Lung (tissue), 12 donors: ENCODE data around the gene NCOA7. TPM values are rescaled to one million over a fixed set of nuclear protein-coding genes. Genes with fewer than 3 reads are reported as not detected.

Experiments used
- ATAC-seq: fragments of 200-7000 bp; cut with Tn5 transposase; one replicate; pipeline ENCODE4 v1.9.1; 2020; ENCODE audit warnings: moderate number of reproducible peaks; ENCODE audit not compliant: insufficient read depth, low FRiP score
- DNase-seq, 3 donors: peaks; one replicate each; pipeline ENCODE4 v3.0.0-alpha.2; 2013 to 2017
- H3K27ac ChIP-seq, 2 donors: one replicate each; pipeline ENCODE4 v1.5.1; 2013; ENCODE audit warnings: mild to moderate bottlenecking in 2 of 2, moderate library complexity in 2 of 2, control low read depth in 1 of 2, inconsistent platforms in 1 of 2, low read depth in 1 of 2, low read length in 1 of 2
- H3K27me3 ChIP-seq, 3 donors: one replicate each; pipeline ENCODE4 v1.5.1; 2013; ENCODE audit warnings: low read length in 2 of 3; ENCODE audit not compliant: control insufficient read depth in 3 of 3, insufficient read depth in 3 of 3
- H3K36me3 ChIP-seq, 4 donors: one replicate each; pipeline ENCODE4 v1.5.1; 2013; ENCODE audit warnings: low read length in 4 of 4, mild to moderate bottlenecking in 1 of 4, moderate library complexity in 1 of 4; ENCODE audit not compliant: control insufficient read depth in 4 of 4, insufficient read depth in 4 of 4
- H3K4me1 ChIP-seq, 5 donors: one replicate each; pipeline ENCODE4 v1.5.1; 2013; ENCODE audit warnings: low read length in 5 of 5, mild to moderate bottlenecking in 2 of 5, moderate library complexity in 1 of 5; ENCODE audit not compliant: control insufficient read depth in 5 of 5, insufficient read depth in 5 of 5
- H3K4me3 ChIP-seq: one replicate; pipeline ENCODE4 v1.5.1; 2013; ENCODE audit warnings: mild to moderate bottlenecking, control low read depth, moderate library complexity
- H3K9ac ChIP-seq, 2 donors: one replicate each; pipeline ENCODE4 v1.5.1; 2013; ENCODE audit warnings: low read length in 2 of 2, control low read depth in 1 of 2; ENCODE audit not compliant: insufficient read depth in 1 of 2
- H3K9me3 ChIP-seq, 4 donors: one replicate each; pipeline ENCODE4 v1.5.1; 2013; ENCODE audit warnings: low read length in 3 of 4, mild to moderate bottlenecking in 1 of 4, moderate library complexity in 1 of 4; ENCODE audit not compliant: control insufficient read depth in 4 of 4, insufficient read depth in 3 of 4
- WGBS, 2 donors: extraction: QIAGEN DNeasy Blood & Tissue Kit; methylation state at CpG; one replicate each; pipeline ENCODE4 v1.1.7; 2013; 5-methylcytosine and 5-hydroxymethylcytosine counted together
- polyA plus RNA-seq, 2 donors: library from polyadenylated mRNA; stranded (reverse); fragments of 200-250 nt; gene quantifications; one replicate each; pipeline ENCODE4 v1.2.1, GENCODE V29; 2013
- total RNA-seq, 2 donors: library from RNA; depleted of rRNA in 1 of 2; stranded (reverse); fragments of >200 nt in 1 of 2; gene quantifications; one replicate each; pipeline ENCODE4 v1.2.1, GENCODE V29; 2014 to 2021
- TF ChIP-seq, protein P1 (sequence below): IDR thresholded peaks from 2 replicates; pipeline ENCODE4 v1.5.1; 2012; ENCODE audit warnings: mild to moderate bottlenecking; ENCODE audit errors: control extremely low read depth, extremely low read depth
- donor health status: control.
- donor health status: control.
- donor health status: Bipolar disorder and iron deficiency.
- donor health status: healthy.
- donor health status: DM: yes; HTN: yes; CAD: no.

NCOA7 gene
- total and polyA plus RNA-seq, 4 donors, result 28.9 to 81.4 (median 57.2) TPM

DNA sequence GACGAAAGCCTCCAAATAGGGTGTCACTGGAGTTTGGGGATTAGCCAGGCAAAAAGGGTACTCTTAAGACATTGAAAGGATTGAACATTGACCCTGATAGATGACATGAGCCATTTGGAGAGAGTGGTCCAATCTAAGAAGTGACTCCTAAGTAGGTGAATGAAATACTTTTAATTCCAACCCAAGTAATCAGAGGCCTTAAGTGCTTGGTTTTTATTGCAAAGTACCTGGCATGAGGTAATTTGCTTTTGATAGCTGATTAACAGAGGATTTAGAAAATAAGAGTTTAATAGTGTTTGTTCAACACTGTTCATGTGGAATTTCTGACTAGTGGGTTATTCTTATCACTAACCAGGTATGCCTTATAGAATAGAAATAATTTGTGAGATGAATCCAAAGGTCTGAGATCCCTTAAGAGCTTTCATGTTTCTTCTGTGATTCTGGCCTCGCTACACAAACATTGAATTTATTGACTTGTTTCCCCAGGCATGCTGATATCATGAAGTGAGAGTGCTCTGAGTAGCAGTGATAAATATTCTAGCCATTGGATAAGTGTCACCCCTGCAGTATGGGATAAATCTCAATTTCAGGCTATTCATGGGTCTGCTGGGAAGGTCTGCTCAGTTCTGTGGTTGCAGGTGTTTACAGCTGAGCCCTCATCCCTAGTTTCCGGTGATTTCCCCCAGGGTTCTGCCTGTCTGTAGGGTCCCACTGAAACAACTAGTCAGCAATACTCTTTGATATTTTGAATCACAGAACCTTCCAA is 6.5 kb downstream of the NCOA7 start:
- peak; percentile 61 for ATAC-seq
- H3K4me1 ChIP-seq, result peaks cover 0 to 5% (median 0%) of the 10 kb centered on the region in 5 donors
- DNase-seq, result no peak
- no peaks in the 10 kb centered on the region for H3K9me3 ChIP-seq
- H3K4me3 ChIP-seq, result no peak overlapping the region
- H3K9ac ChIP-seq, result no peak overlapping the region
- WGBS, 2 donors, result 77 to 85% methylated on average over 3 of the region's 3 CpGs
- no peaks in the 10 kb centered on the region for H3K27me3 ChIP-seq
- H3K27ac ChIP-seq, result peak overlapping the region in 1 of 2 donors; percentile 42
- peaks cover 0 to 2% (median 0%) of the 10 kb centered on the region in 4 donors for H3K36me3 ChIP-seq
- TF ChIP-seq, protein P1, sequence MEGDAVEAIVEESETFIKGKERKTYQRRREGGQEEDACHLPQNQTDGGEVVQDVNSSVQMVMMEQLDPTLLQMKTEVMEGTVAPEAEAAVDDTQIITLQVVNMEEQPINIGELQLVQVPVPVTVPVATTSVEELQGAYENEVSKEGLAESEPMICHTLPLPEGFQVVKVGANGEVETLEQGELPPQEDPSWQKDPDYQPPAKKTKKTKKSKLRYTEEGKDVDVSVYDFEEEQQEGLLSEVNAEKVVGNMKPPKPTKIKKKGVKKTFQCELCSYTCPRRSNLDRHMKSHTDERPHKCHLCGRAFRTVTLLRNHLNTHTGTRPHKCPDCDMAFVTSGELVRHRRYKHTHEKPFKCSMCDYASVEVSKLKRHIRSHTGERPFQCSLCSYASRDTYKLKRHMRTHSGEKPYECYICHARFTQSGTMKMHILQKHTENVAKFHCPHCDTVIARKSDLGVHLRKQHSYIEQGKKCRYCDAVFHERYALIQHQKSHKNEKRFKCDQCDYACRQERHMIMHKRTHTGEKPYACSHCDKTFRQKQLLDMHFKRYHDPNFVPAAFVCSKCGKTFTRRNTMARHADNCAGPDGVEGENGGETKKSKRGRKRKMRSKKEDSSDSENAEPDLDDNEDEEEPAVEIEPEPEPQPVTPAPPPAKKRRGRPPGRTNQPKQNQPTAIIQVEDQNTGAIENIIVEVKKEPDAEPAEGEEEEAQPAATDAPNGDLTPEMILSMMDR, result no peak

- ATAC-seq (no peak), DNase-seq (peak in 1 of 3 donors; percentile 27)
- H3K9me3 ChIP-seq, result no peaks in the 10 kb centered on the region
- peak overlapping the region in 1 of 2 donors; percentile 20 for H3K27ac ChIP-seq
- H3K36me3 ChIP-seq, result peaks cover 0 to 2% (median 0%) of the 10 kb centered on the region in 4 donors
- no peak overlapping the region for H3K4me3 ChIP-seq
- no peaks in the 10 kb centered on the region for H3K27me3 ChIP-seq
- H3K4me1 ChIP-seq, result peaks cover 0 to 5% (median 2%) of the 10 kb centered on the region in 5 donors
- TF ChIP-seq, protein P1, result no peak
- no peak overlapping the region for H3K9ac ChIP-seq
- 67 to 78% methylated on average over 3 of the region's 3 CpGs for WGBS, 2 donors
Observed at GRCh38 chr6:125797886-125798444, 7.2 kb downstream of the NCOA7 start.

- Histone ChIP-seq H3K27ac (peak overlapping the region in 1 of 2 donors; percentile 76), H3K36me3 (peaks cover 0 to 2% (median 0%) of the 10 kb centered on the region in 4 donors), H3K9ac (no peak overlapping the region), H3K4me1 (peaks cover 0 to 4% (median 1%) of the 10 kb centered on the region in 5 donors), H3K27me3 (no peaks in the 10 kb centered on the region), H3K4me3 (no peak overlapping the region), H3K9me3 (no peaks in the 10 kb centered on the region)
- 73 to 76% methylated on average over 5 of the region's 5 CpGs for WGBS, 2 donors
- TF ChIP-seq, protein P1, result no peak
- ATAC-seq (no peak), DNase-seq (no peak)
Observed at GRCh38 chr6:125798734-125799508, 8.2 kb downstream of the NCOA7 start.
